Fibroblast of pulmonary artery (primary cell): ENCODE results near the gene HRH1.
A peak's percentile ranks its signal among the peaks of the same experiment; 100 is the strongest.

Source experiments
- DNase-seq: peaks from one replicate; pipeline ENCODE4 v3.0.0-alpha.2; 2010; ENCODE audit warnings: low read depth
- H3K4me3 ChIP-seq: replicated peaks from 2 replicates; pipeline ENCODE4 v1.5.1; 2011; ENCODE audit warnings: low read depth, mild to moderate bottlenecking, control low read depth, low read length, moderate library complexity
- CTCF ChIP-seq: IDR thresholded peaks from 2 replicates; pipeline ENCODE4 v1.5.1; 2011; ENCODE audit warnings: mild to moderate bottlenecking, control low read depth, low read length, inconsistent platforms; ENCODE audit errors: missing control alignments

The HRH1 gene

GRCh38 chr3:11240496-11240895 is 86.2 kb downstream of the HRH1 start:
- H3K4me3 ChIP-seq: no peak overlapping the region
- no peak for DNase-seq
- no peak for TF ChIP-seq CTCF

GRCh38 chr3:11244121-11244677 is 89.9 kb downstream of the HRH1 start:
- H3K4me3 ChIP-seq: no peak overlapping the region
- peak; percentile 40 for DNase-seq
- TF ChIP-seq CTCF: no peak

- H3K4me3 ChIP-seq: no peak overlapping the region
- DNase-seq: no peak
- TF ChIP-seq CTCF: no peak
These were observed 91.0 kb downstream of the HRH1 start for GRCh38 chr3:11245276-11245675.

- DNase-seq: no peak
- TF ChIP-seq CTCF: no peak
- H3K4me3 ChIP-seq: no peak overlapping the region
These were observed 91.8 kb downstream of the HRH1 start for GRCh38 chr3:11245827-11246662.

GRCh38 chr3:11246663-11246970 is 92.3 kb downstream of the HRH1 start:
- TF ChIP-seq CTCF: no peak
- no peak overlapping the region for H3K4me3 ChIP-seq
- DNase-seq: no peak

GRCh38 chr3:11247362-11247761 is 93.1 kb downstream of the HRH1 start:
- no peak for DNase-seq
- H3K4me3 ChIP-seq: no peak overlapping the region
- TF ChIP-seq CTCF: no peak

GRCh38 chr3:11248596-11248995 is 94.3 kb downstream of the HRH1 start:
- H3K4me3 ChIP-seq: no peak overlapping the region
- no peak for DNase-seq
- TF ChIP-seq CTCF: no peak
